Measurements from ENCODE around the gene PPIP5K2. TPM values are rescaled to one million over a fixed set of nuclear protein-coding genes. Genes with fewer than 3 reads are reported as not detected.
A peak's percentile ranks its signal among the peaks of the same experiment; 100 is the strongest.
"Not testable (repeated sequence)": the region's sequence is repeated elsewhere in the genome, so short reads cannot be mapped to it uniquely, and the experiment has no call there.

PPIP5K2 gene
- total RNA-seq (10 to 100 TPM; 55.7 to 63.6 TPM), polyA plus RNA-seq (22.9 TPM)

- Mint-ChIP-seq H3K27ac (peak within 1 kb of the TSS; percentile 93 to 100 (median 99)), H3K4me1 (peaks cover 47 to 72% (median 54%) of the 10 kb centered on the region in 3 donors), H3K36me3 (peaks cover 0 to 19% (median 12%) of the 10 kb centered on the region in 3 donors), H3K9me3 (no peaks in the 10 kb centered on the region), H3K27me3 (no peaks in the 10 kb centered on the region), H3K4me3 (peak within 1 kb of the TSS; percentile 92 to 99 (median 97))
- ChIA-PET POLR2A (interaction anchor here (0.6 to 2.4 kb wide), 10 partner anchors 8 to 519 kb away, joined by 3 to 11 read pairs (median 3); partner anchors contain the start of gene MACIR), CTCF (interaction anchor here (0.9 to 1.6 kb wide), 4 partner anchors 9 to 365 kb away, joined by 3 to 8 read pairs (median 4); partner anchors contain the start of gene PAM)
- H3K9me3 ChIP-seq (ENCODE audit: low read length): no peaks in the 10 kb centered on the region
- peaks cover 27% of the 10 kb centered on the region for H3K4me1 ChIP-seq (ENCODE audit: insufficient read depth, low read length)
- H3K27ac ChIP-seq (ENCODE audit: low read depth, low read length): peak within 1 kb of the TSS; percentile 95
- H3K4me3 ChIP-seq (ENCODE audit: low read length): peak within 1 kb of the TSS; percentile 90
- no peaks in the 10 kb centered on the region for H3K36me3 ChIP-seq (ENCODE audit: insufficient read depth, low read length)
- no peaks in the 10 kb centered on the region for H3K27me3 ChIP-seq (ENCODE audit: insufficient read depth, low read length, poor library complexity, severe bottlenecking)
- DNase-seq: peak; percentile 92 to 98 (median 96)
These were observed at the start of gene PPIP5K2, which contains the start of gene GIN1 for GRCh38 chr5:103119765-103120606. Gene PPIP5K2 (plus strand): TSS chr5:103120301. CDS start chr5:103129590, 9,289 bp downstream. Gene GIN1 (minus strand): TSS chr5:103120138. CDS start chr5:103108707, 11,431 bp downstream.

- H3K27me3 Mint-ChIP-seq: peaks cover 4 to 11% of the 10 kb centered on the region in 2 donors
- POLR2A ChIA-PET, DNase-seq: not testable (repeated sequence)
These were observed 46.6 kb upstream of the PPIP5K2 start for GRCh38 chr5:103073500-103073899.

GRCh38 chr5:103075442-103075841 lies 44.7 kb upstream of the PPIP5K2 start:
- no peaks in the 10 kb centered on the region for H3K4me1 ChIP-seq (ENCODE audit: insufficient read depth, low read length)
- ChIA-PET POLR2A (no interaction called here), CTCF (no interaction called here)
- peaks cover 30 to 67% (median 55%) of the 10 kb centered on the region in 5 donors for H3K9me3 Mint-ChIP-seq
- no peak overlapping the region for H3K27ac ChIP-seq (ENCODE audit: low read depth, low read length)
- no peak overlapping the region for H3K4me3 ChIP-seq (ENCODE audit: low read length)
- H3K4me3 Mint-ChIP-seq: no peak overlapping the region
- DNase-seq: no peak
- H3K36me3 Mint-ChIP-seq: peaks cover 0 to 44% (median 7%) of the 10 kb centered on the region in 3 donors
- peaks cover 7% of the 10 kb centered on the region for H3K9me3 ChIP-seq (ENCODE audit: low read length)
- H3K27ac Mint-ChIP-seq: no peak overlapping the region
- H3K4me1 Mint-ChIP-seq: no peaks in the 10 kb centered on the region
- no peaks in the 10 kb centered on the region for H3K27me3 ChIP-seq (ENCODE audit: insufficient read depth, low read length, poor library complexity, severe bottlenecking)
- peaks cover 4 to 11% of the 10 kb centered on the region in 2 donors for H3K27me3 Mint-ChIP-seq
- no peaks in the 10 kb centered on the region for H3K36me3 ChIP-seq (ENCODE audit: insufficient read depth, low read length)

More at GRCh38 chr5:103073500-103073899, 46.6 kb upstream of the PPIP5K2 start:
- H3K27me3 ChIP-seq (ENCODE audit: insufficient read depth, low read length, poor library complexity, severe bottlenecking); H3K4me1 Mint-ChIP-seq; H3K36me3 ChIP-seq (ENCODE audit: insufficient read depth, low read length); H3K4me1 ChIP-seq (ENCODE audit: insufficient read depth, low read length); H3K27ac ChIP-seq (ENCODE audit: low read depth, low read length); H3K4me3 Mint-ChIP-seq; H3K4me3 ChIP-seq (ENCODE audit: low read length); CTCF ChIA-PET; H3K9me3 ChIP-seq (ENCODE audit: low read length); H3K27ac Mint-ChIP-seq: not testable (repeated sequence)
- peaks cover 30 to 54% (median 43%) of the 10 kb centered on the region in 5 donors for H3K9me3 Mint-ChIP-seq
- H3K36me3 Mint-ChIP-seq: peaks cover 0 to 40% (median 7%) of the 10 kb centered on the region in 3 donors

- no peak overlapping the region for H3K27ac ChIP-seq (ENCODE audit: low read depth, low read length)
- H3K36me3 ChIP-seq (ENCODE audit: insufficient read depth, low read length): no peaks in the 10 kb centered on the region
- ChIA-PET POLR2A (no interaction called here), CTCF (no interaction called here)
- H3K27me3 ChIP-seq (ENCODE audit: insufficient read depth, low read length, poor library complexity, severe bottlenecking): no peaks in the 10 kb centered on the region
- Mint-ChIP-seq H3K36me3 (peaks cover 10 to 52% (median 14%) of the 10 kb centered on the region in 3 donors), H3K9me3 (peaks cover 57 to 89% (median 86%) of the 10 kb centered on the region in 5 donors), H3K4me3 (no peak overlapping the region), H3K4me1 (no peaks in the 10 kb centered on the region), H3K27me3 (peaks cover 0 to 4% of the 10 kb centered on the region in 2 donors), H3K27ac (no peak overlapping the region)
- H3K9me3 ChIP-seq (ENCODE audit: low read length): peaks cover 28% of the 10 kb centered on the region
- H3K4me1 ChIP-seq (ENCODE audit: insufficient read depth, low read length): no peaks in the 10 kb centered on the region
- no peak overlapping the region for H3K4me3 ChIP-seq (ENCODE audit: low read length)
- no peak for DNase-seq
These were observed 40.3 kb upstream of the PPIP5K2 start for GRCh38 chr5:103079796-103080195.

- POLR2A ChIA-PET: no interaction called here
- Histone ChIP-seq H3K27ac (ENCODE audit: low read depth, low read length) (no peak overlapping the region), H3K27me3 (ENCODE audit: insufficient read depth, low read length, poor library complexity, severe bottlenecking) (no peaks in the 10 kb centered on the region), H3K9me3 (ENCODE audit: low read length) (peaks cover 20% of the 10 kb centered on the region), H3K36me3 (ENCODE audit: insufficient read depth, low read length) (peaks cover 9% of the 10 kb centered on the region), H3K4me3 (ENCODE audit: low read length) (no peak overlapping the region), H3K4me1 (ENCODE audit: insufficient read depth, low read length) (no peaks in the 10 kb centered on the region)
- no peak overlapping the region for H3K27ac Mint-ChIP-seq
- H3K9me3 Mint-ChIP-seq: peaks cover 40 to 48% (median 46%) of the 10 kb centered on the region in 5 donors
- H3K4me3 Mint-ChIP-seq: no peak overlapping the region
- H3K36me3 Mint-ChIP-seq: peaks cover 31 to 66% (median 65%) of the 10 kb centered on the region in 3 donors
- CTCF ChIA-PET: no interaction called here
- H3K27me3 Mint-ChIP-seq: no peaks in the 10 kb centered on the region
- no peak for DNase-seq
- H3K4me1 Mint-ChIP-seq: no peaks in the 10 kb centered on the region
These were observed 33.6 kb upstream of the PPIP5K2 start for GRCh38 chr5:103086547-103086946.

- Mint-ChIP-seq H3K27me3 (no peaks in the 10 kb centered on the region), H3K4me1 (no peaks in the 10 kb centered on the region), H3K27ac (no peak overlapping the region), H3K4me3 (no peak overlapping the region), H3K9me3 (peaks cover 14 to 22% (median 20%) of the 10 kb centered on the region in 5 donors), H3K36me3 (peaks cover 34 to 76% (median 64%) of the 10 kb centered on the region in 3 donors)
- no peaks in the 10 kb centered on the region for H3K27me3 ChIP-seq (ENCODE audit: insufficient read depth, low read length, poor library complexity, severe bottlenecking)
- no peaks in the 10 kb centered on the region for H3K4me1 ChIP-seq (ENCODE audit: insufficient read depth, low read length)
- ChIA-PET CTCF (no interaction called here), POLR2A (no interaction called here)
- DNase-seq: no peak
- H3K4me3 ChIP-seq (ENCODE audit: low read length): no peak overlapping the region
- H3K27ac ChIP-seq (ENCODE audit: low read depth, low read length): no peak overlapping the region
- peaks cover 9% of the 10 kb centered on the region for H3K36me3 ChIP-seq (ENCODE audit: insufficient read depth, low read length)
- H3K9me3 ChIP-seq (ENCODE audit: low read length): peaks cover 3% of the 10 kb centered on the region
These were observed 30.8 kb upstream of the PPIP5K2 start for GRCh38 chr5:103089272-103089671.

- ChIA-PET POLR2A (no interaction called here), CTCF (no interaction called here)
- no peaks in the 10 kb centered on the region for H3K27me3 Mint-ChIP-seq
- peaks cover 9% of the 10 kb centered on the region for H3K36me3 ChIP-seq (ENCODE audit: insufficient read depth, low read length)
- no peak overlapping the region for H3K4me3 ChIP-seq (ENCODE audit: low read length)
- H3K36me3 Mint-ChIP-seq: peaks cover 27 to 74% (median 50%) of the 10 kb centered on the region in 3 donors
- no peak overlapping the region for H3K27ac Mint-ChIP-seq
- DNase-seq: no peak
- no peak overlapping the region for H3K4me3 Mint-ChIP-seq
- no peaks in the 10 kb centered on the region for H3K9me3 ChIP-seq (ENCODE audit: low read length)
- H3K4me1 Mint-ChIP-seq: no peaks in the 10 kb centered on the region
- peaks cover 7% of the 10 kb centered on the region in 5 donors for H3K9me3 Mint-ChIP-seq
- no peaks in the 10 kb centered on the region for H3K27me3 ChIP-seq (ENCODE audit: insufficient read depth, low read length, poor library complexity, severe bottlenecking)
- no peak overlapping the region for H3K27ac ChIP-seq (ENCODE audit: low read depth, low read length)
- H3K4me1 ChIP-seq (ENCODE audit: insufficient read depth, low read length): no peaks in the 10 kb centered on the region
These were observed 29.3 kb upstream of the PPIP5K2 start for GRCh38 chr5:103090791-103091190.

- ChIA-PET POLR2A (no interaction called here), CTCF (no interaction called here)
- no peaks in the 10 kb centered on the region for H3K9me3 Mint-ChIP-seq
- Histone ChIP-seq H3K36me3 (ENCODE audit: insufficient read depth, low read length) (no peaks in the 10 kb centered on the region), H3K4me1 (ENCODE audit: insufficient read depth, low read length) (no peaks in the 10 kb centered on the region), H3K27ac (ENCODE audit: low read depth, low read length) (no peak overlapping the region), H3K4me3 (ENCODE audit: low read length) (no peak overlapping the region), H3K9me3 (ENCODE audit: low read length) (no peaks in the 10 kb centered on the region), H3K27me3 (ENCODE audit: insufficient read depth, low read length, poor library complexity, severe bottlenecking) (no peaks in the 10 kb centered on the region)
- no peaks in the 10 kb centered on the region for H3K27me3 Mint-ChIP-seq
- peaks cover 27 to 68% (median 35%) of the 10 kb centered on the region in 3 donors for H3K36me3 Mint-ChIP-seq
- DNase-seq: no peak
- H3K4me1 Mint-ChIP-seq: no peaks in the 10 kb centered on the region
- no peak overlapping the region for H3K27ac Mint-ChIP-seq
- no peak overlapping the region for H3K4me3 Mint-ChIP-seq
These were observed 27.4 kb upstream of the PPIP5K2 start for GRCh38 chr5:103092676-103093075.

All from CD8-positive, alpha-beta memory T cell (primary cell).